Activated B cell treated with CpG ODN at 0.5 μM for 24 hours (primary cell): ENCODE results near the gene EWSR1. TPM values are rescaled to one million over a fixed set of nuclear protein-coding genes. Genes with fewer than 3 reads are reported as not detected.
"Not testable (repeated sequence)": the region's sequence is repeated elsewhere in the genome, so short reads cannot be mapped to it uniquely, and the experiment has no call there.

Source experiments
- ATAC-seq: fragments of 200-7000 bp; cut with Tn5 transposase; one replicate; pipeline ENCODE4 v1.10.0; 2021; ENCODE audit warnings: low read depth, mild to moderate bottlenecking, moderate library complexity
- CTCF ChIA-PET: fragments of 350-600 bp; sonication (Branson Sonifier 250); formaldehyde crosslinking; loops from one replicate; lab custom pipeline; 2021; ENCODE audit warnings: antibody characterized with exemption; lab: Charles Lee
- POLR2A ChIA-PET: fragments of 350-600 bp; sonication (Branson Sonifier 250); formaldehyde crosslinking; loops from one replicate; lab custom pipeline; 2021; ENCODE audit warnings: antibody characterized with exemption; lab: Charles Lee
- DNase-seq: peaks from one replicate; pipeline ENCODE4 v3.0.0; 2022
- H3K27ac Mint-ChIP-seq: one replicate; pipeline ENCODE4 v1.8.0; 2020; ENCODE audit warnings: mixed read lengths
- H3K27me3 Mint-ChIP-seq: one replicate; pipeline ENCODE4 v1.8.0; 2021; ENCODE audit warnings: mixed read lengths
- H3K36me3 Mint-ChIP-seq: one replicate; pipeline ENCODE4 v1.8.0; 2021; ENCODE audit warnings: low read depth, mixed read lengths
- H3K4me1 Mint-ChIP-seq: one replicate; pipeline ENCODE4 v1.8.0; 2021; ENCODE audit warnings: mixed read lengths
- H3K4me3 Mint-ChIP-seq: one replicate; pipeline ENCODE4 v1.8.0; 2020; ENCODE audit warnings: mild to moderate bottlenecking, mixed read lengths
- H3K9me3 Mint-ChIP-seq: one replicate; pipeline ENCODE4 v1.8.0; 2020; ENCODE audit warnings: mixed read lengths
- CTCF ChIP-seq: fragments of 200-600 bp; IDR thresholded peaks from one replicate; pipeline ENCODE4 v1.8.0; 2022; ENCODE audit warnings: antibody characterized with exemption, mild to moderate bottlenecking
- intact Hi-C: fragments of 100-400 bp; cut with micrococcal nuclease; formaldehyde crosslinking; loops from one replicate; pipeline ENCODE4 v1.15.1; 2024
- total RNA-seq: library from RNA; stranded (reverse); gene quantifications from 2 replicates; pipeline ENCODE4 v1.2.3, GENCODE V29; 2022

Gene EWSR1
- total RNA-seq, 1 donor from 2014 or later: 382 TPM

DNA sequence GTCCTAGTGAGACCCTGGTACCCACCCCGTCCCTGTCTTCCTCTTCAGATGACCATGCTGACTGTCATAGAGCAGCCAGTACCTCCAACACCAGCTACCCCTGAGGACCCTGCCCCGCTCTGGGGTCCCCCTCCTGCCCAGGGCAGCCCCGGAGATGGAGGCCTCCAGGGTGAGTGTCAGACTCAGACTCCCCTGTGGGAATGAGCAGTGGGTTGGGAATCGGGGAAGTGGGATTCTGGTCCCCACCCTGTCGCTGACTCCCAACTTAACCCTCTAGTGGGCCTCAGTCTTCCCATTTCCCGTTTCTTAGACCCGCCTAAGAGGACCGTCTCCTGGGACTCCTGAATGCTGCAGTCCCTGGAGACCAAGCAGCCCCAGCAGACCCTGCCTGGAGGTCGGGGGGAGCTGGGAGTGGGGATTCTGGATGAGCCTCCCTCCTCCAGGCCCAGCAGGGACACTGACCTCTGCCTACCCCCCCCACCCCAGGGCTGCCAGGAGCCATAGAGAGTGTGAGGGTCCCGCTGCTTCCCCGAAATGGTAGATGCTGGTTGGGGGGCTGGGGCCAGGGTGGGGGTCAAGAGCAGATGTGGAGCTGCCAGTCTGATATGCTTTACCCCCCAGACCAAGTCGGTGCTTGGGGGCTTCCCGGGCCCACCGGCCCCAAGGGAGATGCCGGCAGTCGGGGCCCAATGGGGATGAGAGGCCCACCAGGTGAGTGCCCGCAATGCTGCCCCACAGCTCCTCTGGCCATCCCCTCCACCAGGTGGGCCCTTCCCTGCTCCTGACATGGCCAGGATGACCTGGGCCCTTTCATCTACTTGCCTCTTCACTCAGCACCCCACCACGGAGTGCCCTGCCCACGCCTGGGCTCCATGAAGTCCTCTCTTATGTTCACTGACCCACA, 36.8 kb upstream of the EWSR1 start:
- no peak for ATAC-seq
- Mint-ChIP-seq H3K4me3 (no peak overlapping the region), H3K27me3 (peaks cover 12% of the 10 kb centered on the region), H3K4me1 (no peaks in the 10 kb centered on the region), H3K36me3 (no peaks in the 10 kb centered on the region), H3K27ac (no peak overlapping the region), H3K9me3 (peaks cover 6% of the 10 kb centered on the region)
- POLR2A ChIA-PET: no interaction called here
- CTCF ChIA-PET: no interaction called here
- intact Hi-C loops: no loop called here
- DNase-seq: no peak
- no peak for TF ChIP-seq CTCF

- peaks cover 6% of the 10 kb centered on the region for H3K27me3 Mint-ChIP-seq
- no peak for DNase-seq
- no peak overlapping the region for H3K27ac Mint-ChIP-seq
- intact Hi-C loops: no loop called here
- ChIA-PET POLR2A (no interaction called here), CTCF (interaction anchor here (1.0 kb wide), 1 partner anchor 13 kb away, joined by 3 read pairs; no protein-coding TSS in a partner anchor)
- H3K9me3 Mint-ChIP-seq: peaks cover 6% of the 10 kb centered on the region
- ATAC-seq: no peak
- no peaks in the 10 kb centered on the region for H3K4me1 Mint-ChIP-seq
- TF ChIP-seq CTCF: no peak
- H3K4me3 Mint-ChIP-seq: no peak overlapping the region
- no peaks in the 10 kb centered on the region for H3K36me3 Mint-ChIP-seq
Measured at GRCh38 chr22:29231971-29232959, 35.8 kb upstream of the EWSR1 start.

DNA sequence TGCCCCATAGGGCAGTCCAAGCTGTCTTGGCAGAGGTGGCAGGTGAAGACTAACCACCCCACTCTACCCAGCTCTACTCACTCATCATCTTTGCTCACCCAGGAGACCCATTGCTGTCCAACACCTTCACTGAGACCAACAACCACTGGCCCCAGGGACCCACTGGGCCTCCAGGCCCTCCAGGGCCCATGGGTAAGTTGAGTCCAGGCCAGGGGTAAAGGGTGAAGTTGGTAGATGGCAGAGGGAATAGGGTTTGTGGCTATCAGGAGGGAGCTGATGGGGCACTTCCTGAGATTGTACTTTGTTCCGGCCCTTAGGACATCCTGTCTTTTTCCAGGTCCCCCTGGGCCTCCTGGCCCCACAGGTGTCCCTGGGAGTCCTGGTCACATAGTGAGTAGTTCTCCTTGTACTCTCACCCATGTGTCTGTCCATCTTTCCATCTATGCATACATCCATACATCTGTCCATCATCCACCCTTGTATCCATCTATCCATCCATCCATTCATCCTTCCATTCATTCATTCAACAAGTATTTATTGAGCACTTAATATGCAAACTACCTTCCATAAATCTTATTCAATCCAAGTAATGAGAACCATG, 34.7 kb upstream of the EWSR1 start:
- Mint-ChIP-seq H3K4me1 (no peaks in the 10 kb centered on the region), H3K27me3 (peaks cover 6% of the 10 kb centered on the region), H3K27ac (no peak overlapping the region), H3K36me3 (no peaks in the 10 kb centered on the region), H3K4me3 (no peak overlapping the region), H3K9me3 (peaks cover 6% of the 10 kb centered on the region)
- no peak for TF ChIP-seq CTCF
- DNase-seq (no peak), ATAC-seq (no peak)
- intact Hi-C loops: no loop called here
- POLR2A ChIA-PET: no interaction called here
- CTCF ChIA-PET: interaction anchor here (1.0 to 1.6 kb wide), 2 partner anchors 12 kb away, joined by 3 to 6 read pairs; no protein-coding TSS in a partner anchor

DNA sequence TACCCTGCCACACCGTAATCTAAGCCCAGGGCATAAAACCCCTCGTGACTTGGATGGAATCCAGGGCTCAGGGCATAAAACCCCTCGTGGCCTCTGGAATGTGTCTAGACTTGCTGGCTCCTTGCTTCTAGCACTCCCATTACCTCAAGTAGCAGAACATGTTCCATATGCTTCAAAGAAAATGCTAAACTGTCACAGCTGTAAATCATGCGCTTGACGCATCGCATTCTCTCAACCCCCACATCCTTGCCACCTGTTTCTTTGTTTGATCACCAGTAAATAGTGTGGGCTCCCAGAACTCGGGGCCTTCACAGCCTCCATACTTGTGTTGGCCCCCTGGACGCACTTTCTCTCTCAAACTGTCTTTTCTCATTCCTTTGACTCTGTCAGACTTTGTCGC, 27.6 kb upstream of the EWSR1 start:
- Mint-ChIP-seq H3K27me3 (peaks cover 20% of the 10 kb centered on the region), H3K9me3 (peaks cover 16% of the 10 kb centered on the region)
- H3K4me1 Mint-ChIP-seq, DNase-seq, POLR2A ChIA-PET, CTCF ChIA-PET, H3K4me3 Mint-ChIP-seq, ATAC-seq, H3K27ac Mint-ChIP-seq, H3K36me3 Mint-ChIP-seq: not testable (repeated sequence)
- intact Hi-C loops: loop anchor here (10.0 kb wide), 1 partner anchor 166 kb away; the partner anchor contains the start of gene KREMEN1

- no peak overlapping the region for H3K27ac Mint-ChIP-seq
- POLR2A ChIA-PET: no interaction called here
- ATAC-seq (no peak), DNase-seq (no peak)
- no peaks in the 10 kb centered on the region for H3K4me1 Mint-ChIP-seq
- peaks cover 13% of the 10 kb centered on the region for H3K9me3 Mint-ChIP-seq
- no peak overlapping the region for H3K4me3 Mint-ChIP-seq
- intact Hi-C loops: loop anchor here (2.0 to 10.0 kb wide), 4 partner anchors 77 to 641 kb away; partner anchors contain the start of gene KREMEN1
- no peaks in the 10 kb centered on the region for H3K36me3 Mint-ChIP-seq
- CTCF ChIA-PET: interaction anchor here (1.2 to 2.1 kb wide), 3 partner anchors 202 to 387 kb away, joined by 4 to 45 read pairs (median 29); no protein-coding TSS in a partner anchor
- H3K27me3 Mint-ChIP-seq: peaks cover 22% of the 10 kb centered on the region
- TF ChIP-seq CTCF: no peak
Measured at GRCh38 chr22:29243874-29244446, 24.1 kb upstream of the EWSR1 start.
